Right cardiac atrium (tissue), 5 donors: Measurements from ENCODE around the gene SLC5A6. TPM values are rescaled to one million over a fixed set of nuclear protein-coding genes. Genes with fewer than 3 reads are reported as not detected.

ENCODE experiments used
- ATAC-seq, 2 donors: fragments of 200-7000 bp; cut with Tn5 transposase; one replicate each; pipeline versions ENCODE4 v1.8.0 to v1.9.1; 2020; ENCODE audit warnings: moderate library complexity in 2 of 2, mild to moderate bottlenecking in 1 of 2
- DNase-seq, 3 donors: peaks; one replicate each; pipeline ENCODE4 v3.0.0-alpha.2; 2020
- H3K27ac ChIP-seq: one replicate; pipeline ENCODE4 v1.5.1; 2013; ENCODE audit warnings: mild to moderate bottlenecking, low read length, control low read depth, moderate library complexity
- H3K27me3 ChIP-seq: one replicate; pipeline ENCODE4 v1.6.1; 2013; ENCODE audit not compliant: control insufficient read depth, insufficient read depth
- H3K4me1 ChIP-seq: one replicate; pipeline ENCODE4 v1.6.1; 2013; ENCODE audit warnings: low read length; ENCODE audit not compliant: control insufficient read depth, insufficient read depth
- H3K4me3 ChIP-seq: one replicate; pipeline ENCODE4 v1.5.1; 2013; ENCODE audit warnings: low read length, control low read depth
- H3K9me3 ChIP-seq: one replicate; pipeline ENCODE4 v1.6.1; 2013; ENCODE audit warnings: low read length; ENCODE audit not compliant: control insufficient read depth
- WGBS: extraction: QIAGEN DNeasy Blood & Tissue Kit; methylation state at CpG from one replicate; pipeline ENCODE4 v1.1.7; 2013; 5-methylcytosine and 5-hydroxymethylcytosine counted together
- intact Hi-C, 4 donors: fragments of 100-400 bp; cut with DNase I; formaldehyde crosslinking; loops; one replicate each; pipeline versions ENCODE4 v1.11.0 to v1.14.0; 2022 to 2023
- polyA plus RNA-seq: library from polyadenylated mRNA; stranded (reverse); fragments of 200-250 nt; gene quantifications from one replicate; pipeline ENCODE4 v1.2.3, GENCODE V29; 2013
- total RNA-seq, 4 donors: library from RNA; stranded (reverse); fragmentation: NEBNext Ultra II Directional; extraction: Animal tissue kit (Norgen Biotek cat#: 25700); gene quantifications; one replicate each; pipeline ENCODE4 v1.2.1, GENCODE V29; 2021
- donor health status: healthy with polysubstance abuse.
- donor health status: DM: no; HTN: yes; CAD: no.
- donor health status: DM: no; HTN: no; CAD: no.
- donor health status: DM: no; HTN: yes; CAD: no; lungs with severe emphysema.
- donor health status: DM: yes; HTN: yes; CAD: no.

Gene SLC5A6
- total and polyA plus RNA-seq, 5 donors = 7.8 to 14.1 (median 12.0) TPM

- no peak for DNase-seq
- Histone ChIP-seq H3K27me3 (no peaks in the 10 kb centered on the region), H3K27ac (no peak overlapping the region), H3K4me3 (no peak overlapping the region), H3K4me1 (peaks cover 5% of the 10 kb centered on the region), H3K9me3 (no peaks in the 10 kb centered on the region)
- WGBS = 89% methylated on average over 8 of the region's 8 CpGs
- no peak for ATAC-seq
- intact Hi-C loops = no loop called here
Observed at GRCh38 chr2:27152102-27152795, 59.8 kb downstream of the SLC5A6 start.

DNA sequence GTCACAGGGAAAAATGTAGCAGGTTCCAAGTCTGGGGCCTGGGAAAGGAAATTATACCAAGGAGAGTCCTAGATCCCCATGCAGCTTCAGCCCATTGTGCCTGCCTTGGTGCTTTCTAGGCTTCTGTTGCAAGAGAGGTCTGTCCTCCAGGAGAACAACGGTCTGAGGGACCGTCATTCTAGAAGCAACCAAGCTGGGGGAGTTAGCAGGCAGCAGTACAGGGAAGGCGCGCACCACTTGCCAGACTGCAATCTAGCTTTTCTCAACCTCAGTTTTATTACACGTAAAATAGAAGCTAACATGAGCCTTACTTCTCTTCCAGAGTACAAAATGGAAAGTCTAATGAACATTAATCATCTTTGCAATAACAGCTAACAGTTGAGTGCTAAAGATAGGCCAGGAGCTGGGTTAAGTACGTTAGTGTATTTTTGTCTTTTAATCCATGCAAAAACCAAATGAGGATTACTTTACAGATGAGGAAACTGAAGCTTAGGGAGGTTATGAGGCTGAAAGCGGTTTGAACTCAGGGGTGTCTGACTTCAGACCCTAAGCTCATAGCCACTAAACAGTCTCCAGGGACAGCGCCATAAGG, 61.3 kb downstream of the SLC5A6 start:
- Histone ChIP-seq H3K27me3 (no peaks in the 10 kb centered on the region), H3K9me3 (no peaks in the 10 kb centered on the region), H3K4me3 (no peak overlapping the region), H3K4me1 (peaks cover 5% of the 10 kb centered on the region), H3K27ac (no peak overlapping the region)
- WGBS = 77% methylated on average over 8 of the region's 8 CpGs
- DNase-seq (no peak), ATAC-seq (no peak)
- intact Hi-C loops = no loop called here

Other genes with a start within 250 kb of the SLC5A6 start
- 10 to 100 TPM; 43.6 to 58.8 (median 49.9) TPM for gene MAPRE3, start 241.6 kb downstream of the SLC5A6 start, total RNA-seq
- 85.1 TPM for gene MAPRE3, start 241.6 kb downstream of the SLC5A6 start, polyA plus RNA-seq
- 10 to 100 TPM; 40.8 to 56.7 (median 47.7) TPM for gene TMEM214, start 179.3 kb downstream of the SLC5A6 start, total RNA-seq
- gene TMEM214, start 179.3 kb downstream of the SLC5A6 start, polyA plus RNA-seq = 29.4 TPM
- 10 to 100 TPM; 10.8 to 12.4 (median 11.4) TPM for gene AGBL5, start 160.6 kb downstream of the SLC5A6 start, total RNA-seq
- 5.9 TPM for gene AGBL5, start 160.6 kb downstream of the SLC5A6 start, polyA plus RNA-seq
- gene OST4, start 140.6 kb downstream of the SLC5A6 start, total RNA-seq = 100 to 1,000 TPM; 372 to 487 (median 454) TPM
- 872 TPM for gene OST4, start 140.6 kb downstream of the SLC5A6 start, polyA plus RNA-seq
- 10 to 100 TPM; 24.3 to 44.2 (median 38.9) TPM for gene EMILIN1, start 133.7 kb downstream of the SLC5A6 start, total RNA-seq
- gene EMILIN1, start 133.7 kb downstream of the SLC5A6 start, polyA plus RNA-seq = 30.0 TPM
- 1 to 10 TPM; 1.9 to 5.5 (median 3.2) TPM for gene KHK, start 125.5 kb downstream of the SLC5A6 start, total RNA-seq
- gene KHK, start 125.5 kb downstream of the SLC5A6 start, polyA plus RNA-seq = 1.7 TPM
- 1 to 10 TPM; 4.0 to 9.6 (median 5.6) TPM for gene CGREF1, start 93.1 kb downstream of the SLC5A6 start, total RNA-seq
- gene CGREF1, start 93.1 kb downstream of the SLC5A6 start, polyA plus RNA-seq = 4.7 TPM
- 1 to 10 TPM; 1.6 to 4.7 (median 2.6) TPM for gene ABHD1, start 88.5 kb downstream of the SLC5A6 start, total RNA-seq
- 5.1 TPM for gene ABHD1, start 88.5 kb downstream of the SLC5A6 start, polyA plus RNA-seq
- 10 to 100 TPM; 46.3 to 52.7 (median 47.9) TPM for gene PREB, start 77.6 kb downstream of the SLC5A6 start, total RNA-seq
- 48.5 TPM for gene PREB, start 77.6 kb downstream of the SLC5A6 start, polyA plus RNA-seq
- gene PRR30, start 72.9 kb downstream of the SLC5A6 start, total RNA-seq = not detected
- not detected for gene PRR30, start 72.9 kb downstream of the SLC5A6 start, polyA plus RNA-seq
- gene TCF23, start 63.3 kb downstream of the SLC5A6 start, total RNA-seq = under 1 TPM; 0.06 to 0.15 (median 0.11) TPM
- gene TCF23, start 63.3 kb downstream of the SLC5A6 start, polyA plus RNA-seq = 0.05 TPM
- gene ATRAID, start 227 bp downstream of the SLC5A6 start, total RNA-seq = 100 to 1,000 TPM; 124 to 177 (median 144) TPM
- gene ATRAID, start 227 bp downstream of the SLC5A6 start, polyA plus RNA-seq = 256 TPM
- gene CAD, start 5.1 kb upstream of the SLC5A6 start, total RNA-seq = 10 to 100 TPM in 2 of 4 donors, 1 to 10 TPM in 2; 9.0 to 12.0 (median 10.0) TPM
- 6.0 TPM for gene CAD, start 5.1 kb upstream of the SLC5A6 start, polyA plus RNA-seq
- gene SLC30A3, start 50.8 kb upstream of the SLC5A6 start, total RNA-seq = 10 to 100 TPM in 1 of 4 donors, 1 to 10 TPM in 3; 9.4 to 17.3 (median 9.6) TPM
- 7.3 TPM for gene SLC30A3, start 50.8 kb upstream of the SLC5A6 start, polyA plus RNA-seq
- 1 to 10 TPM; 1.3 to 3.0 (median 1.8) TPM for gene DNAJC5G, start 63.2 kb upstream of the SLC5A6 start, total RNA-seq
- gene DNAJC5G, start 63.2 kb upstream of the SLC5A6 start, polyA plus RNA-seq = 2.2 TPM
- gene TRIM54, start 70.2 kb upstream of the SLC5A6 start, total RNA-seq = 100 to 1,000 TPM; 101 to 188 (median 149) TPM
- 144 TPM for gene TRIM54, start 70.2 kb upstream of the SLC5A6 start, polyA plus RNA-seq
- gene UCN, start 96.2 kb upstream of the SLC5A6 start, total RNA-seq = 1 to 10 TPM in 3 of 4 donors, under 1 TPM in 1; 0.96 to 3.3 (median 1.5) TPM
- gene UCN, start 96.2 kb upstream of the SLC5A6 start, polyA plus RNA-seq = 0.72 TPM
- 10 to 100 TPM; 40.3 to 77.1 (median 56.4) TPM for gene MPV17, start 110.8 kb upstream of the SLC5A6 start, total RNA-seq
- gene MPV17, start 110.8 kb upstream of the SLC5A6 start, polyA plus RNA-seq = 98.2 TPM
- gene GTF3C2, start 144.5 kb upstream of the SLC5A6 start, total RNA-seq = 10 to 100 TPM; 24.8 to 32.1 (median 26.6) TPM
- gene GTF3C2, start 144.5 kb upstream of the SLC5A6 start, polyA plus RNA-seq = 16.9 TPM
- 10 to 100 TPM; 31.8 to 36.0 (median 33.9) TPM for gene EIF2B4, start 158.1 kb upstream of the SLC5A6 start, total RNA-seq
- gene EIF2B4, start 158.1 kb upstream of the SLC5A6 start, polyA plus RNA-seq = 31.2 TPM
- gene SNX17, start 158.3 kb upstream of the SLC5A6 start, total RNA-seq = 10 to 100 TPM; 61.7 to 74.8 (median 68.2) TPM
- 54.8 TPM for gene SNX17, start 158.3 kb upstream of the SLC5A6 start, polyA plus RNA-seq
- 10 to 100 TPM in 1 of 4 donors, 1 to 10 TPM in 3; 8.1 to 13.1 (median 8.5) TPM for gene ZNF513, start 168.5 kb upstream of the SLC5A6 start, total RNA-seq
- gene ZNF513, start 168.5 kb upstream of the SLC5A6 start, polyA plus RNA-seq = 9.6 TPM
- gene PPM1G, start 197.3 kb upstream of the SLC5A6 start, total RNA-seq = 10 to 100 TPM; 31.5 to 40.4 (median 37.3) TPM
- gene PPM1G, start 197.3 kb upstream of the SLC5A6 start, polyA plus RNA-seq = 35.0 TPM
- 10 to 100 TPM; 46.6 to 61.3 (median 51.8) TPM for gene NRBP1, start 216.4 kb upstream of the SLC5A6 start, total RNA-seq
- gene NRBP1, start 216.4 kb upstream of the SLC5A6 start, polyA plus RNA-seq = 37.7 TPM
- gene KRTCAP3, start 230.1 kb upstream of the SLC5A6 start, total RNA-seq = 1 to 10 TPM in 1 of 4 donors, under 1 TPM in 2, not detected in 1; 0.59 to 1.3 (median 0.82) TPM
- gene KRTCAP3, start 230.1 kb upstream of the SLC5A6 start, polyA plus RNA-seq = 0.38 TPM